MCF 10A (cell line): ENCODE measurements around the gene MAPK1. TPM values are rescaled to one million over a fixed set of nuclear protein-coding genes. Genes with fewer than 3 reads are reported as not detected.
"Not testable (repeated sequence)": the region's sequence is repeated elsewhere in the genome, so short reads cannot be mapped to it uniquely, and the experiment has no call there.

Source experiments
- BruUV-seq: library from RNA; stranded (reverse); fragments of 400-500 nt; replicated peaks from 2 replicates; lab custom pipeline; 2021; lab: Mats Ljungman, UMichigan
- CTCF ChIA-PET: fragments of 300-600 bp; sonication (Branson Sonifier 250); formaldehyde crosslinking; extraction: SDS; loops from one replicate; lab custom pipeline; 2021; ENCODE audit warnings: antibody characterized with exemption, inconsistent platforms; lab: Yijun Ruan, JAX
- POLR2A ChIA-PET: fragments of 300-600, 350-650 bp; sonication (Branson Sonifier 250); formaldehyde crosslinking; extraction: SDS; loops from one replicate; lab custom pipeline; 2020; ENCODE audit warnings: antibody characterized with exemption, inconsistent platforms; lab: Yijun Ruan, JAX
- DNase-seq: peaks from one replicate; pipeline ENCODE4 v3.0.0-alpha.2; 2018; ENCODE audit not compliant: unreplicated experiment
- H3K27ac Mint-ChIP-seq: one replicate; pipeline ENCODE4 v1.8.0; 2022; ENCODE audit warnings: mild to moderate bottlenecking, low read depth, mixed read lengths; ENCODE audit not compliant: unreplicated experiment
- H3K27me3 Mint-ChIP-seq: one replicate; pipeline ENCODE4 v1.8.0; 2022; ENCODE audit warnings: mixed read lengths; ENCODE audit not compliant: insufficient read depth, unreplicated experiment
- H3K36me3 Mint-ChIP-seq: one replicate; pipeline ENCODE4 v1.8.0; 2022; ENCODE audit warnings: mild to moderate bottlenecking, moderate library complexity, mixed read lengths; ENCODE audit not compliant: insufficient read depth, unreplicated experiment
- H3K4me1 Mint-ChIP-seq: one replicate; pipeline ENCODE4 v1.8.0; 2022; ENCODE audit warnings: mixed read lengths; ENCODE audit not compliant: insufficient read depth, unreplicated experiment
- H3K4me3 Mint-ChIP-seq: one replicate; pipeline ENCODE4 v1.8.0; 2022; ENCODE audit warnings: mild to moderate bottlenecking, moderate library complexity, mixed read lengths; ENCODE audit not compliant: unreplicated experiment
- H3K9me3 Mint-ChIP-seq: one replicate; pipeline ENCODE4 v1.8.0; 2022; ENCODE audit warnings: mixed read lengths; ENCODE audit not compliant: unreplicated experiment
- intact Hi-C: fragments of 100-400 bp; cut with micrococcal nuclease; formaldehyde crosslinking; loops from 2 replicates; pipeline ENCODE4 v1.14.1; 2022
- total RNA-seq: library from RNA; stranded (reverse); gene quantifications from 2 replicates; pipeline ENCODE4 v1.2.3, GENCODE V29; 2022
- TF ChIP-seq, protein P1 (sequence below): fragments of 200-600 bp; IDR thresholded peaks from one replicate; pipeline ENCODE4 v1.8.0; 2022; ENCODE audit warnings: antibody characterized with exemption, mild to moderate bottlenecking; ENCODE audit not compliant: unreplicated experiment

MAPK1 gene
- total RNA-seq, 1 experiment from 2014 or later, result 123 TPM

DNA sequence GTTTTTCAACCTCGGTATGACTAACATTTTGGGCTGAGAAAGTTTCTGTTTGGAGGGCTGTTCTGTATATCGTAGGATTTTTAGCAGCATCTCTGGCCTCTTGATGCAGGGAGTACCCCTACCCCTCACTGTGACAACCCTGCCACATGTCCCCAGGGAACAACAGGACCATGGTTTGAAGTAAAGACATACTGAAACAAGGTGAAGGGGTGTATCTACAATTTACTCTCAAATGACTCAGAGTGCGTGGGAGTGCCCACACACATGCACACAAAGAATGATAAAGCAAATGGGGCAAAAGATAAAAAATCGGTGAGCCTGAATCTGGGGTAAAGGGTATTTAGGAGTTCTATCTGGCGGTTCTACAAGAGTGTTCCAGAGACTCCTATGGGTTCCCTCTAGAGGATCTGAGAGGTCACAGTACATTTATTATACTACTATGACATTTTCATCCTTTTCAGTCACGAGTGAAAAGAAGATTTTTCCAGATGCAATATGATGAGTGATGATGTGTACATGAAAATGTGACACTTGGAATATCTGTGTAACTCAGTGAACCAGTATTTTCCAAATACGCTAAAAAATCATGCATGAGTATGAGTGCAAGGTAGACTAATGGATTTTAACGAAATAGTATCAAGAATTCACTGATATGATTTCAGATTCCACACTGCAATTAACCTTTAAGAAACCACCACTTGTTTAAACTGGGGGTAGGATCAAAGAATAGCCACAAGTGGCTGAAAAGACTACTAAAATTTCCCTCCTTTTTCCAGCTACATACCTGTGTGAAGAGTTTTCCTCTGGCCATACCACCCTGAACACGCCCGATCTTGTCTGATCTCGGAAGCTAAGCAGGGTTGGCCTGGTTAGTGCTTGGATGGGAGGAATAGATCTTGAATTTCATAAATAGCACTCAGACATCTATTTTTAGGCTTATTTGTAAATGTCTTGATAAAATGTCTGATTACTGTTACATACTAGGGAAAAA, 75.5 kb downstream of the MAPK1 start:
- H3K36me3 Mint-ChIP-seq, result peaks cover 34% of the 10 kb centered on the region

DNA sequence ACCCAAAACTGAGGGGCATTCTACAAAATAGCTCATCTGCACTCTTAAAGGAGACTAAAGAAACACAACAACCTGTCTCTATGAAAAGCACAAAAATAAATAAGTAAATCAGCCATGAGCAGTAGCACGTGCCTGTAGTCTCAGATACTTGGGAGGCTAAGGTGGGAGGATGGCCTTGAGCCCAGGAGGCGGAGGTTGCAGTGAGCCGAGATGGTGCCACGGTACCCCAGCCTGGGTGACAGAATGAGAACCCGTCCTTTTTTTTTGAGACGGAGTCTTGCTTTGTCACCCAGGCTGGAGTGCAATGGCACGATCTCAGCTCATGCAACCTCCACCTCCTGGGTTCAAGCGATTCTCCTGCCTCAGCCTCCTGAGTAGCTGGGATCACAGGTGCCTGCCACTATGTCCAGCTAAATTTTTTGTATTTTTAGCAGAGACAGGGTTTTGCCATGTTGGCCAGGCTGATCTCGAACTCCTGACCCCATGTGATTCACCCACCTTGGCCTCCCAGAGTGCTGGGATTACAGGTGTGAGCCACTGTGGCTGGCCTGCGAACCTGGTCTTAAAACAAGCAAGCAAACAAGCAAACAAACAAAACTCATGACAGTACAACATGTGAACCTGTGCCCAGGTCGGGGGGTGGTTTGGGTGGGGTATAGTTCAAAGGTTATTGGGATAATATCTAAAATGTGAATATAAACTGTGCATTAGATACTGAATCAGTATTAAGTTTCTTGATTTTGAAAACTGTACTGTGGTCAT, 76.4 kb downstream of the MAPK1 start:
- POLR2A ChIA-PET, result interaction anchor here (0.6 to 0.8 kb wide), 3 partner anchors 41 to 221 kb away, joined by 3 to 5 read pairs (median 4); no protein-coding TSS in a partner anchor
- H3K9me3 Mint-ChIP-seq, H3K27me3 Mint-ChIP-seq, H3K4me3 Mint-ChIP-seq, H3K4me1 Mint-ChIP-seq, BruUV-seq, DNase-seq, intact Hi-C loops: not testable (repeated sequence)
- peaks cover 32% of the 10 kb centered on the region for H3K36me3 Mint-ChIP-seq
- peak overlapping the region; percentile 8 for H3K27ac Mint-ChIP-seq
- CTCF ChIA-PET, result interaction anchor here (0.6 to 2.3 kb wide), 4 partner anchors 15 to 146 kb away, joined by 3 to 7 read pairs (median 4); no protein-coding TSS in a partner anchor

More for the DNA sequence above, 75.5 kb downstream of the MAPK1 start:
- DNase-seq, result peak; percentile 27
- CTCF ChIA-PET, result no interaction called here
- POLR2A ChIA-PET, result interaction anchor here (1.7 kb wide), 1 partner anchor 74 kb away, joined by 6 read pairs; no protein-coding TSS in a partner anchor
- peak overlapping the region; percentile 8 for H3K27ac Mint-ChIP-seq
- no peaks in the 10 kb centered on the region for H3K27me3 Mint-ChIP-seq
- no peak overlapping the region for H3K4me3 Mint-ChIP-seq
- intact Hi-C loops, result no loop called here
- no TSS peak for BruUV-seq
- TF ChIP-seq, protein P1, sequence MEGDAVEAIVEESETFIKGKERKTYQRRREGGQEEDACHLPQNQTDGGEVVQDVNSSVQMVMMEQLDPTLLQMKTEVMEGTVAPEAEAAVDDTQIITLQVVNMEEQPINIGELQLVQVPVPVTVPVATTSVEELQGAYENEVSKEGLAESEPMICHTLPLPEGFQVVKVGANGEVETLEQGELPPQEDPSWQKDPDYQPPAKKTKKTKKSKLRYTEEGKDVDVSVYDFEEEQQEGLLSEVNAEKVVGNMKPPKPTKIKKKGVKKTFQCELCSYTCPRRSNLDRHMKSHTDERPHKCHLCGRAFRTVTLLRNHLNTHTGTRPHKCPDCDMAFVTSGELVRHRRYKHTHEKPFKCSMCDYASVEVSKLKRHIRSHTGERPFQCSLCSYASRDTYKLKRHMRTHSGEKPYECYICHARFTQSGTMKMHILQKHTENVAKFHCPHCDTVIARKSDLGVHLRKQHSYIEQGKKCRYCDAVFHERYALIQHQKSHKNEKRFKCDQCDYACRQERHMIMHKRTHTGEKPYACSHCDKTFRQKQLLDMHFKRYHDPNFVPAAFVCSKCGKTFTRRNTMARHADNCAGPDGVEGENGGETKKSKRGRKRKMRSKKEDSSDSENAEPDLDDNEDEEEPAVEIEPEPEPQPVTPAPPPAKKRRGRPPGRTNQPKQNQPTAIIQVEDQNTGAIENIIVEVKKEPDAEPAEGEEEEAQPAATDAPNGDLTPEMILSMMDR, result no peak
- peaks cover 6% of the 10 kb centered on the region for H3K4me1 Mint-ChIP-seq
- H3K9me3 Mint-ChIP-seq, result no peaks in the 10 kb centered on the region

DNA sequence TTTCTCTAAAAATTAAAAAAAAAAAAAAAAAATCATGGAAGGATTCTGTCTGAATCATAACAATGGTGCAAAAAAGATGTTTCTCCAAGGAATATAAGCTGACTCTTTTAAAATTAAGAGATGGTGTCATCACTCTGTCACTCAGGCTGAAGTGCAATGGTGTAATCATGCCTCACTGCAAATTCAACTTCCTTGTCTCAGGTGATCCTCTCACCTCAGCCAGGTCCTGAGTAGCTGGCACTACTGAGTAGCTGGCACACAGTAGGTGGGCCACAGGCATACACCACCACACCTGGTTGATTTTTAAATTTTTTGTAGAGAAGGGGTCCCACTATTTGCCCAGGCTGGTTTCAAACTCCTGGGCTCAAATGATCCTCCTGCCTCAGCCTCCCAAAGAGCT, 77.1 kb downstream of the MAPK1 start:
- H3K9me3 Mint-ChIP-seq, result no peaks in the 10 kb centered on the region
- H3K4me3 Mint-ChIP-seq, result no peak overlapping the region
- H3K36me3 Mint-ChIP-seq, result peaks cover 36% of the 10 kb centered on the region
- intact Hi-C loops, result no loop called here
- no TSS peak for BruUV-seq
- POLR2A ChIA-PET, result interaction anchor here (0.7 to 0.8 kb wide), 2 partner anchors 79 to 220 kb away, joined by 3 to 4 read pairs; no protein-coding TSS in a partner anchor
- TF ChIP-seq, protein P1, result no peak
- CTCF ChIA-PET, result interaction anchor here (0.6 to 2.3 kb wide), 5 partner anchors 14 to 146 kb away, joined by 3 to 7 read pairs (median 4); no protein-coding TSS in a partner anchor
- DNase-seq, result no peak
- peaks cover 6% of the 10 kb centered on the region for H3K4me1 Mint-ChIP-seq
- H3K27ac Mint-ChIP-seq, result no peak overlapping the region
- H3K27me3 Mint-ChIP-seq, result no peaks in the 10 kb centered on the region

DNA sequence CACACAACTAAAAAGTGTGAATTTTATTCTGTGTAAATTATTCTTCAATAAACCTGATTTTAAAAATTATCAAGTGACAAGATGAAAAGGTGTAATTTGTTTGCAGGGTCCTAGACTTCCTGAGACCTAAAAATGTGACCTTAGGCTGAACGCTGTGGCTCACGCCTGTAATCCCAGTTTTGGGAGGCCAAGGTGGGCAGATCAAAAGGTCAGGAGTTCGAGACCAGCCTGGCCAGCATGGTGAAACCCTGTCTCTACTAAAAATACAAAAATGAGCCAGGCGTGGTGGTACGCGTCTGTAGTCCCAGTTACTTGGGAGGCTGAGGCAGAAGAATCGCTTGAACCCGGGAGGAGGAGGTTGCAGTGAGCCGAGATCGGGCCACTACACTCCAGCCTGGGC, 79.9 kb downstream of the MAPK1 start:
- H3K27me3 Mint-ChIP-seq, intact Hi-C loops, DNase-seq, POLR2A ChIA-PET, H3K9me3 Mint-ChIP-seq, H3K4me1 Mint-ChIP-seq, H3K4me3 Mint-ChIP-seq, BruUV-seq, H3K27ac Mint-ChIP-seq: not testable (repeated sequence)
- peaks cover 48% of the 10 kb centered on the region for H3K36me3 Mint-ChIP-seq
- CTCF ChIA-PET, result interaction anchor here (0.8 kb wide), 1 partner anchor 13 kb away, joined by 3 read pairs; no protein-coding TSS in a partner anchor
